Measurements from ENCODE around the gene ATF7.

The ATF7 gene

DNA sequence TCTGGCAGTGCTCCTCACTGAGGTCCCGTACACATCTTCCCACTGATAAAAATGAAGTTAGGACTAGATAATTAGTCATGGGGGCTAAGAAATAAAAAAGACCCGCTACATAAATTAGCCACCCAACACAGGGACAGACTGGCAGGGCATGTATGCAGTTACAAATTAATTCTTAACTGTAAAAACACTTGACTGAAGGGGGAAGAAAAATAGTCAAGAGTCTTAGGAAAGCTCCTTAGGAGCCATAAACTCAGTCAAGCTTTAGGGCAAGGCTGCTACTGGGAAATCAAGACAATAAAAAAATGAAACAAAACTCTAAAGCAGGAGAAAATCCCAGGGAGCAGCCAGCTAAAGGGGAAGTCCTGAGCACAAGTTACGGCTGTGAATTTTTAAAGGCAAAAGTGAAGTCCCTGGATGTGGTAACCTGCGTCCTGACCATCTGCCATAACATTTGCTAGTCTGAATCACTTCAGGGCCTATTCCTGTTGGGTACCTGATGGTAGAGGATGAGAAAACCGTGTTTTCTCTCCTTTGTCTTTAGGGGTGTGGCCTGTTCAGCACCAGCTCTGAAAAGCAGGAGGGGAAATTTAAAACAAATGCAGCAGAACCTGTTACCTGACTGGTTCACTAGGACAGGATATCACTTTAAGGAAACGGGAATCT, 111.4 kb downstream of the ATF7 start:
- H3K4me3 ChIP-seq (replicated peaks; ENCODE audit: low read depth, low read length), result no peak overlapping the region
- DNase-seq (ENCODE audit: extremely low read depth, low read depth), result no peak
- TF ChIP-seq, protein P1, sequence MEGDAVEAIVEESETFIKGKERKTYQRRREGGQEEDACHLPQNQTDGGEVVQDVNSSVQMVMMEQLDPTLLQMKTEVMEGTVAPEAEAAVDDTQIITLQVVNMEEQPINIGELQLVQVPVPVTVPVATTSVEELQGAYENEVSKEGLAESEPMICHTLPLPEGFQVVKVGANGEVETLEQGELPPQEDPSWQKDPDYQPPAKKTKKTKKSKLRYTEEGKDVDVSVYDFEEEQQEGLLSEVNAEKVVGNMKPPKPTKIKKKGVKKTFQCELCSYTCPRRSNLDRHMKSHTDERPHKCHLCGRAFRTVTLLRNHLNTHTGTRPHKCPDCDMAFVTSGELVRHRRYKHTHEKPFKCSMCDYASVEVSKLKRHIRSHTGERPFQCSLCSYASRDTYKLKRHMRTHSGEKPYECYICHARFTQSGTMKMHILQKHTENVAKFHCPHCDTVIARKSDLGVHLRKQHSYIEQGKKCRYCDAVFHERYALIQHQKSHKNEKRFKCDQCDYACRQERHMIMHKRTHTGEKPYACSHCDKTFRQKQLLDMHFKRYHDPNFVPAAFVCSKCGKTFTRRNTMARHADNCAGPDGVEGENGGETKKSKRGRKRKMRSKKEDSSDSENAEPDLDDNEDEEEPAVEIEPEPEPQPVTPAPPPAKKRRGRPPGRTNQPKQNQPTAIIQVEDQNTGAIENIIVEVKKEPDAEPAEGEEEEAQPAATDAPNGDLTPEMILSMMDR (IDR thresholded peaks at IDR 0.05; ENCODE audit: low read depth, low read length, missing control alignments), result no peak

DNA sequence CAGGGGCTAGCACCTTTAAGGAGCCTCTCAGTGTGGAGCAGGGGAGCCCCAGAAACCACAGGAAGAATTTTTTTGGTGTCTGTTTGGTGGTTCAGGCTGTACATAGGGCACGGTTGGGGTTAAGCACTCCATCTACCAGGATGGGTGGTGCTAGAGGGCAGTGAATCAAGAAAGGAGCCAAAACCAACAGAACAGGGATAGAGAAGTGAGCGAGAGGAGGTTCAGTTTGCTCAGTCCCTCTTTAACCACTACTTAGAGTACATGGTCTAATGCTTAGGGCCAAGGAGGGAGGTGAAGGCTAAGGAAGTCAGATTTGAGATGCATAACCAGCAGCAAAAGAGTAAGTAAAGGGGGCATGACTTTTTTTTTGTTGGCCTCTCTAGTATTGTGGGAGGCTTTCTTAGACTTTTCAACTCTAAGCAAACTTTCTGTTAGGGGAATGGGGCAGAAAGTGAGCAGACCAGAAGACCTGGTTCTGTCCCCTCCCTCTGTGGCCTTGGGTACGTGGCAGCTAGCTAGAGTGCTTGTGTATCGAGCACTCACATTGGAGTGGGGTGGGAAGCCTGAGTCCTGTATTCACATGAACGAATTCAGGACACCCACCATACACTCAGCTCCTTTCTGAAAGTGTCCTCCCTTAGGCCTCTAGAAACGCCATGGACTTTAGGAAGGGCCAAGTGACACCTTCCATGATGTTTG, 112.3 kb downstream of the ATF7 start:
- no peak overlapping the region for H3K4me3 ChIP-seq (replicated peaks; ENCODE audit: low read depth, low read length)
- no peak for DNase-seq (ENCODE audit: extremely low read depth, low read depth)
- TF ChIP-seq, protein P1 (IDR thresholded peaks at IDR 0.05; ENCODE audit: low read depth, low read length, missing control alignments), result no peak

DNA sequence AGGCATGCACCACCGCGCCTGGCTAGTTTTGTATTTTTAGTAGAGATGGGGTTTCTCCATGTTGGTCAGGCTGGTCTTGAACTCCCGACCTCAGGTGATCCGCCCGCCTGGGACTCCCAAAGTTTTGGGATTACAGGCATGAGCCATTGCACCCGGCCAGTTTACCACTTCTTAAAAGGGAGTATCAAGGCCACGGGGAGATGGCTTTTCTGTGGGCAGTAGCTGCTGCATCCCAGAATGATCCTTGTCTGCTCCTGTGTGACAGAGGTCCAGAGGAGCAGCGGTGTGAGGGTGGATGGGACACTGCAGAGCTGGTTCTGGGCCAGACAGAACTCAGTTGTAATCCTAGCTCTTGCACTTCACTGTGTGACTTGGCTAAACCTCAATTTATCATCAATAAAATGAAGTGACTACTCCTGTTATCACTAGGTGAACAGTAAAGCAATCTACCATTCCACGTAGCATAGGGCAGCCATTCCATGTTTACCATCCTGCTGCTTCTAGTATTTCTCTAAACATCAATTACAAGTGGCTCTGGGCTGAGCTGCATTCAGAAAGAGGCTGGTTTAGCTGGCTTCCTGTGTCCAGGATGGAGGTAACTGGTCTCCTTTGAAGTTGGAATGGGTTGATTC, 115.9 kb downstream of the ATF7 start:
- H3K4me3 ChIP-seq (replicated peaks; ENCODE audit: low read depth, low read length), result no peak overlapping the region
- TF ChIP-seq, protein P1 (IDR thresholded peaks at IDR 0.05; ENCODE audit: low read depth, low read length, missing control alignments), result no peak
- DNase-seq (ENCODE audit: extremely low read depth, low read depth), result no peak

DNA sequence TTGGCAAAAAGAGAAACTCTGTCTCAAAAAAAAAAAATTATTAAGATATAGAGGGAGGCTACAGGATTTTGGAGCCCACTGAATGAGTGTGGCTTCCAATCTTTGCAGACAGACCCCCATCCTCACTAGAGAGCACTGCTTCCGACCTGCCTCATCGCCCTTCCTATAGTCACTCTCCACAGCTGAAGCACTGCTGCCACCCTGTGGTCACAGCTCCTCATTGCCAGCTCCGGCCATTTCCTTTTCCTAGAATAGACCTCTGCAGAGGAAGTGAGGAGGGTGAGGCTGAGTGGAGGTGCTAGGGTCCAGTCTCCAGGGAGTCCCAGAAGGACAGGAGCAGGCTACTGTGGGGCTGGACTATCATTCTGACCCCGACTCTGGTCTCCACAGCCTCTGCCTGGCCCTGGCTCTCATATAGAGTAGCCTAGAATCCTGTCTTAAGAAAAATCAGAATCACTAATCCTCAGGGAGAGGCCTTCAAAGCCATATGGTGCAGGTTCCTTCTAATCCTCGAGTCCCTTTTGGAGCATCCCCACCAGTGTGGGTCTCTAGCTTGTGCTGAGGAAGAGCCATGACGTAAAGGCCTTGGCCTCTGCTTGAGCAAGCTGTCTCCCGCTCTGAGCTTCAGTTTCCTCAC, 117.5 kb downstream of the ATF7 start:
- no peak overlapping the region for H3K4me3 ChIP-seq (replicated peaks; ENCODE audit: low read depth, low read length)
- DNase-seq (ENCODE audit: extremely low read depth, low read depth), result no peak
- TF ChIP-seq, protein P1 (IDR thresholded peaks at IDR 0.05; ENCODE audit: low read depth, low read length, missing control alignments), result peak; percentile 95

DNA sequence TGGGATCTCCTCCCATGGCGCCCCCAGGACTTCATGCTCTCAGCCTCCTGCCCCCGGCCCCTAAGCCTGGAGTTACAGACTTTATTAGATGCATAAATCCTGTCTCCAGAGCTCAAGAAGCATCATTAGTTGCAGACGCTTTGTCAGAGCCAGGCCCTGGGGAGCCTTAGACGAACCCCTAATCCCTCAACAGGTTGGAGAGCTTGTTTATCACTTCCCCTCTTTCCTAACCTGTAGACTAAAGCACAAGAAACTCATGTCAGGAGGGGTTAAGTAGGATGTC, 118.6 kb downstream of the ATF7 start:
- DNase-seq (ENCODE audit: extremely low read depth, low read depth), result no peak
- TF ChIP-seq, protein P1 (IDR thresholded peaks at IDR 0.05; ENCODE audit: low read depth, low read length, missing control alignments), result no peak
- no peak overlapping the region for H3K4me3 ChIP-seq (replicated peaks; ENCODE audit: low read depth, low read length)

DNA sequence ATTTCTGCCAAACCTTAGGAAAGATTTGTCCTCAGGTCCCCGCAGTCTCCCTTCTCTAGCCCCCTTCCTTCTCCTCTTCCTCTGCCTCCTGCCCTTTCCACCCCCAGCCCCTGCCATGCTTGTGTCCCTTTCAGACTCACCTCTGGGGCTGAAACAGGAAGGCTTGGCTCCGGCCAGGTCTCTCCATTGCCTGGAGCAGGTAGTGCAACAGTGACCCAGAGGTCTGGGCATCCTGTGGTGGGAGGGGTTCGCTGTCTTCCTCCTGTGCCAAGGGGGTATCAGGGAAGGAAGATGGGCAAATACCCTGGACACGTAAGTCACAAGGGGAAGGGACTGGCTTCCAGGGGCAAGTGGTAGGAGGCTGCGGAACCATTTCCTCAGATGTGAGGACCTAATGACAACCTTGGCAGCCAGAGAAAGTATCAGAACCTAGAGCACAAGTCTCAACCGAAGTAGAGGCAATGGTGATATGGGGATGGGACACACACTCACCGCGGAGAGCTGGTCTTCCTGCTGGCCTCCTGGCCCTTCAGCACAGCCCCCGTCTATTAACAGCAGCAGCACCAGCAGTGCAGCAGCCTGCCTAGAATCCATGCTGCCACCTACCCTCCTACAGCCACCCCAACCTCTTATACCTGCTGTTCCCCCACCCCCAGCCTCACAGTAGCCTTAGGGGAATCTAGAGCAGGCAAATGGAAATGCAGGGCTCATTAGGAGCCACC, 119.1 kb downstream of the ATF7 start, which contains the start of gene NPFF:
Gene NPFF, minus strand, starts transcription at position 604 of the 722 bp plus-strand sequence. Its CDS starts 10 bp downstream, at position 594.
- no peak for DNase-seq (ENCODE audit: extremely low read depth, low read depth)
- TF ChIP-seq, protein P1 (IDR thresholded peaks at IDR 0.05; ENCODE audit: low read depth, low read length, missing control alignments), result no peak
- H3K4me3 ChIP-seq (replicated peaks; ENCODE audit: low read depth, low read length), result no peak within 1 kb of the TSS

Data from HFF-Myc (cell line).